GM21390 (cell line): Measurements from ENCODE around the gene GULP1.
A peak's percentile ranks its signal among the peaks of the same experiment; 100 is the strongest.
"Not testable (repeated sequence)": the region's sequence is repeated elsewhere in the genome, so short reads cannot be mapped to it uniquely, and the experiment has no call there.

Experiments used
- ATAC-seq: cut with Tn5 transposase; IDR thresholded peaks from one replicate; pipeline ENCODE4 v1.9.1; 2021; ENCODE audit not compliant: unreplicated experiment

GULP1 gene

GRCh38 chr2:188466078-188466477, 174.4 kb downstream of the GULP1 start:
- ATAC-seq = not testable (repeated sequence)

- ATAC-seq = no peak
These were observed 175.1 kb downstream of the GULP1 start for GRCh38 chr2:188466761-188467160.

- no peak for ATAC-seq
These were observed 179.5 kb downstream of the GULP1 start for GRCh38 chr2:188471166-188471565.

GRCh38 chr2:188473306-188473705, 181.6 kb downstream of the GULP1 start:
- ATAC-seq = no peak

GRCh38 chr2:188474316-188474715, 182.6 kb downstream of the GULP1 start:
- ATAC-seq = no peak

- no peak for ATAC-seq
These were observed 184.3 kb downstream of the GULP1 start for GRCh38 chr2:188475945-188476344.

- ATAC-seq = no peak
These were observed 186.0 kb downstream of the GULP1 start for GRCh38 chr2:188477564-188478103.

- ATAC-seq = peak; percentile 97
These were observed 187.1 kb downstream of the GULP1 start for GRCh38 chr2:188478724-188479123.

GRCh38 chr2:188481474-188481873, 189.8 kb downstream of the GULP1 start:
- ATAC-seq = no peak

- no peak for ATAC-seq
These were observed 193.8 kb downstream of the GULP1 start for GRCh38 chr2:188485496-188485895.

- no peak for ATAC-seq
These were observed 201.1 kb downstream of the GULP1 start for GRCh38 chr2:188492751-188493150.

GRCh38 chr2:188494906-188495305, 203.2 kb downstream of the GULP1 start:
- ATAC-seq = no peak

- no peak for ATAC-seq
These were observed 204.3 kb downstream of the GULP1 start for GRCh38 chr2:188495969-188496431.

- no peak for ATAC-seq
These were observed 206.1 kb downstream of the GULP1 start for GRCh38 chr2:188497726-188498125.

- no peak for ATAC-seq
These were observed 212.3 kb downstream of the GULP1 start for GRCh38 chr2:188503975-188504374.

- ATAC-seq = no peak
These were observed 215.2 kb downstream of the GULP1 start for GRCh38 chr2:188506843-188507242.

- no peak for ATAC-seq
These were observed 219.7 kb downstream of the GULP1 start for GRCh38 chr2:188511346-188511745.

- peak; percentile 62 for ATAC-seq
These were observed 220.8 kb downstream of the GULP1 start for GRCh38 chr2:188512456-188512855.

- no peak for ATAC-seq
These were observed 224.2 kb downstream of the GULP1 start for GRCh38 chr2:188515918-188516317.

- ATAC-seq = no peak
These were observed 226.0 kb downstream of the GULP1 start for GRCh38 chr2:188517549-188518215.

- ATAC-seq = no peak
These were observed 226.7 kb downstream of the GULP1 start for GRCh38 chr2:188518381-188518780.

GRCh38 chr2:188519136-188519535, 227.5 kb downstream of the GULP1 start:
- ATAC-seq = no peak

GRCh38 chr2:188522517-188522916, 230.8 kb downstream of the GULP1 start:
- ATAC-seq = no peak
